ENCODE measurements around the gene SUCLG2. TPM values are rescaled to one million over a fixed set of nuclear protein-coding genes. Genes with fewer than 3 reads are reported as not detected.

SUCLG2 gene
- polyA plus RNA-seq, 1 donor (not counting 4 experiments of a cell fraction or from before 2014, with no cell fraction given): 26.7 TPM

GRCh38 chr3:67433109-67433508 lies 221.3 kb downstream of the SUCLG2 start:
- no peak for FAIRE-seq

GRCh38 chr3:67431887-67432286 lies 222.5 kb downstream of the SUCLG2 start:
- no peaks in the 10 kb centered on the region for H3K79me2 ChIP-seq (ENCODE audit: control insufficient read depth, insufficient read depth, low read length)
- no peak overlapping the region for H2AFZ ChIP-seq (ENCODE audit: control insufficient read depth, low read length)
- no peaks in the 10 kb centered on the region for H4K20me1 ChIP-seq (ENCODE audit: control insufficient read depth, extremely low read depth, insufficient read depth, low read length)
- no peaks in the 10 kb centered on the region for H3K9me1 ChIP-seq (ENCODE audit: control insufficient read depth, extremely low read depth, insufficient read depth, low read length)
- no peak overlapping the region for H3K9ac ChIP-seq (ENCODE audit: control insufficient read depth, extremely low read depth, insufficient read depth, low read length)
- H3K4me1 ChIP-seq (ENCODE audit: control insufficient read depth, extremely low read depth, insufficient read depth, low read length): no peaks in the 10 kb centered on the region
- dilution Hi-C loops (cut with MboI; ENCODE audit: extremely low pct_ligation_motif_present, low sequenced_read_pairs): no loop called here
- no peaks in the 10 kb centered on the region for H3K9me3 ChIP-seq (ENCODE audit: control insufficient read depth, low read depth, low read length)
- H3K4me3 ChIP-seq (ENCODE audit: control insufficient read depth in 2 of 3, extremely low read depth in 1 of 3, insufficient read depth in 2 of 3, low read depth in 1 of 3, low read length in 3 of 3): no peak overlapping the region
- no peak for DNase-seq (ENCODE audit: low read depth, low spot score)
- TF ChIP-seq EZH2 (IDR thresholded peaks at IDR 0.05; ENCODE audit: low read length): no peak
- no peak for TF ChIP-seq CTCF (optimal IDR thresholded peaks at IDR 0.05 in 1 of 3, IDR thresholded peaks at IDR 0.05 in 1 of 3, conservative IDR thresholded peaks at IDR 0.05 in 1 of 3; ENCODE audit: extremely low read depth in 1 of 3, insufficient read depth in 2 of 3, low read length in 3 of 3)
- H3K27me3 ChIP-seq (ENCODE audit: control insufficient read depth, extremely low read depth, insufficient read depth, low read length): no peaks in the 10 kb centered on the region
- no peak overlapping the region for H3K4me2 ChIP-seq (ENCODE audit: control insufficient read depth, extremely low read depth, insufficient read depth, low read depth, low read length)
- no peak overlapping the region for H3K27ac ChIP-seq (ENCODE audit: control insufficient read depth, insufficient read depth, low read length)
- no peak for FAIRE-seq
- peaks cover 0 to 2% of the 10 kb centered on the region in 2 experiments for H3K36me3 ChIP-seq (ENCODE audit: control insufficient read depth in 2 of 2, extremely low read depth in 1 of 2, insufficient read depth in 2 of 2, low read length in 2 of 2)

More at GRCh38 chr3:67433109-67433508, 221.3 kb downstream of the SUCLG2 start:
- no peak for TF ChIP-seq CTCF (optimal IDR thresholded peaks at IDR 0.05 in 1 of 3, IDR thresholded peaks at IDR 0.05 in 1 of 3, conservative IDR thresholded peaks at IDR 0.05 in 1 of 3; ENCODE audit: extremely low read depth in 1 of 3, insufficient read depth in 2 of 3, low read length in 3 of 3)
- TF ChIP-seq EZH2 (IDR thresholded peaks at IDR 0.05; ENCODE audit: low read length): no peak
- Histone ChIP-seq H3K9me3 (ENCODE audit: control insufficient read depth, low read depth, low read length) (no peaks in the 10 kb centered on the region), H3K4me2 (ENCODE audit: control insufficient read depth, extremely low read depth, insufficient read depth, low read depth, low read length) (no peak overlapping the region), H2AFZ (ENCODE audit: control insufficient read depth, low read length) (no peak overlapping the region), H3K36me3 (ENCODE audit: control insufficient read depth in 2 of 2, extremely low read depth in 1 of 2, insufficient read depth in 2 of 2, low read length in 2 of 2) (peaks cover 0 to 2% of the 10 kb centered on the region in 2 experiments), H4K20me1 (ENCODE audit: control insufficient read depth, extremely low read depth, insufficient read depth, low read length) (no peaks in the 10 kb centered on the region), H3K27me3 (ENCODE audit: control insufficient read depth, extremely low read depth, insufficient read depth, low read length) (no peaks in the 10 kb centered on the region), H3K9me1 (ENCODE audit: control insufficient read depth, extremely low read depth, insufficient read depth, low read length) (no peaks in the 10 kb centered on the region), H3K79me2 (ENCODE audit: control insufficient read depth, insufficient read depth, low read length) (no peaks in the 10 kb centered on the region), H3K9ac (ENCODE audit: control insufficient read depth, extremely low read depth, insufficient read depth, low read length) (no peak overlapping the region), H3K4me3 (ENCODE audit: control insufficient read depth in 2 of 3, extremely low read depth in 1 of 3, insufficient read depth in 2 of 3, low read depth in 1 of 3, low read length in 3 of 3) (no peak overlapping the region), H3K27ac (ENCODE audit: control insufficient read depth, insufficient read depth, low read length) (no peak overlapping the region), H3K4me1 (ENCODE audit: control insufficient read depth, extremely low read depth, insufficient read depth, low read length) (no peaks in the 10 kb centered on the region)
- dilution Hi-C loops (cut with MboI; ENCODE audit: extremely low pct_ligation_motif_present, low sequenced_read_pairs): no loop called here
- no peak for DNase-seq (ENCODE audit: low read depth, low spot score)
